Astrocyte of the cerebellum (primary cell): ENCODE results near the gene CFAP119.

Source experiments
- DNase-seq: peaks from one replicate; pipeline ENCODE4 v3.0.0-alpha.2; 2011; ENCODE audit warnings: low read depth
- H3K4me3 ChIP-seq: 2 replicates; pipeline ENCODE4 v1.5.1; 2011; ENCODE audit warnings: mild to moderate bottlenecking, low read depth, low read length, moderate library complexity
- in situ Hi-C: cut with HindIII; loops from 2 replicates; pipeline ENCODE4 v1.10.0; 2017; ENCODE audit warnings: low sequenced_read_pairs
- TF ChIP-seq, protein P1 (sequence below): IDR thresholded peaks from 2 replicates; pipeline ENCODE4 v1.5.1; 2012; ENCODE audit warnings: low read length, low read depth, moderate library complexity, mild to moderate bottlenecking; ENCODE audit errors: missing control alignments

The CFAP119 gene

DNA sequence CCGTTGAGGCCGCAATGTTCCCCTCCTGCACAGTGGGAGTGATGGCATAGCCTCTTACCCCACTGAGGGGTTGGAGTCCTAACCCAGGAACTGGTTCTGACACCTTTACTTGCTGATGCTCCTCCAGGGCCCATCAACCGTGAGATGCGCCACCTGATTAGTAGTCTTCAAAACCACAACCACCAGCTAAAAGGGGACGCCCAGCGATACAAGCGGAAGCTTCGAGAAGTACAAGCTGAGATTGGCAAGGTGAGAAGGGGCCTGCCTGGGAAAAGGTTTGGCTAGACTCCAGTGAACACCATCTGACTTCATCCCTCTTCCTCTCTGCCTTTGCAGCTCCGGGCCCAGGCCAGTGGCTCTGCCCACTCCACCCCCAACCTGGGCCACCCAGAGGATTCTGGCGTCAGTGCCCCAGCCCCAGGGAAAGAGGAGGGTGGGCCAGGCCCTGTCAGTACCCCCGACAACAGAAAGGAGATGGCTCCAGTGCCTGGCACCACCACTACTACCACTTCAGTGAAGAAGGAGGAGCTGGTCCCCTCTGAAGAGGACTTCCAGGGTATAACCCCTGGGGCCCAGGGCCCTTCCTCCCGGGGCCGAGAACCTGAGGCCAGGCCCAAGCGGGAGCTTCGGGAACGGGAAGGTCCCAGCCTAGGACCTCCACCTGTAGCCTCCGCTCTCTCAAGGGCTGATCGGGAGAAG lies 6.1 kb upstream of the CFAP119 start:
- in situ Hi-C loops = no loop called here
- TF ChIP-seq, protein P1, sequence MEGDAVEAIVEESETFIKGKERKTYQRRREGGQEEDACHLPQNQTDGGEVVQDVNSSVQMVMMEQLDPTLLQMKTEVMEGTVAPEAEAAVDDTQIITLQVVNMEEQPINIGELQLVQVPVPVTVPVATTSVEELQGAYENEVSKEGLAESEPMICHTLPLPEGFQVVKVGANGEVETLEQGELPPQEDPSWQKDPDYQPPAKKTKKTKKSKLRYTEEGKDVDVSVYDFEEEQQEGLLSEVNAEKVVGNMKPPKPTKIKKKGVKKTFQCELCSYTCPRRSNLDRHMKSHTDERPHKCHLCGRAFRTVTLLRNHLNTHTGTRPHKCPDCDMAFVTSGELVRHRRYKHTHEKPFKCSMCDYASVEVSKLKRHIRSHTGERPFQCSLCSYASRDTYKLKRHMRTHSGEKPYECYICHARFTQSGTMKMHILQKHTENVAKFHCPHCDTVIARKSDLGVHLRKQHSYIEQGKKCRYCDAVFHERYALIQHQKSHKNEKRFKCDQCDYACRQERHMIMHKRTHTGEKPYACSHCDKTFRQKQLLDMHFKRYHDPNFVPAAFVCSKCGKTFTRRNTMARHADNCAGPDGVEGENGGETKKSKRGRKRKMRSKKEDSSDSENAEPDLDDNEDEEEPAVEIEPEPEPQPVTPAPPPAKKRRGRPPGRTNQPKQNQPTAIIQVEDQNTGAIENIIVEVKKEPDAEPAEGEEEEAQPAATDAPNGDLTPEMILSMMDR = no peak
- H3K4me3 ChIP-seq = no peak overlapping the region
- DNase-seq = no peak

DNA sequence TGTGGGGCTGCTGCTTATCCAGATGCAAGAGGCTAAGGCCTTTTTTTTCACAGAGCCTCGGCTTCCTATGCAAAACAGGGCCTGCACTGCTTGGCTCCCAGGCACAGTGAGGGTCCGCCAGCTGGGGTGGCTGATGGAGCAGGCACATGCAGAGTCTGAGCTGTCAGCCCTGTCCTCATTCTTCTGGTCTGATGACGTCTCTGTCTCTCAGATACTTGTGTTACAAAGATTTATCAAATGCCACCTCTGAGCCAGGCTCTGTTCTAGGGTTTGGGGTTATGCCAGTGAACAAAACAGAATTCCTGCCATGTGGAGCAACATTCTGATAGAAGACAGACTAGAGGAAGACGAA lies 5.0 kb upstream of the CFAP119 start:
- TF ChIP-seq, protein P1 = no peak
- no peak for DNase-seq
- no peak overlapping the region for H3K4me3 ChIP-seq
- in situ Hi-C loops = no loop called here

DNA sequence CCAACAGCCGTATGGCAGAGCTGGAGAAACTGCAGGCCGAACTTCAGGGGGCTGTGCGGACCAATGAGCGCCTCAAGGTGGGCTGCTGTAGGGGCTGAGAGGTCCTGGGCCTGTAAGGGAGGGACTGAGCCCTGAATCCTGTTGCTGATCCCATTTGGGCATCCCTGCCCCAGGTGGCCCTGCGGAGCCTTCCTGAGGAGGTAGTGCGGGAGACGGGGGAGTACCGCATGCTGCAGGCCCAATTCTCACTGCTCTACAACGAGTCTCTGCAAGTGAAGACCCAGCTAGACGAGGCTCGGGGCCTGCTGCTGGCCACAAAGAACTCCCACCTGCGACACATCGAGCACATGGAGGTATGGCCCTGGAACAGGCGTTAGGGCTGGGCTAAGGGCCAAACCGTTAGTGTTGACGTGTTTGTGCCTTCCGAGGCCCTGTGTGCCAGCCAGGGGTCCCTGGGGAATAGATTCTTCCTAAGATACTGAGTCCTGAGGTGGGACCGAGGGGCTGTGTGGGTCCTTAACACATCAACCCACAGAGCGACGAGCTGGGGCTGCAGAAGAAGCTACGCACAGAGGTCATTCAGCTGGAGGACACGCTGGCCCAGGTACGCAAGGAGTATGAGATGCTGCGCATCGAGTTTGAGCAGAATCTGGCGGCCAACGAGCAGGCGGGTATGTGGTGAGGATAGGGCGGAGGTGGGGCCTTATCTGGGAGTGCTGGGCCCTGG lies 4.5 kb upstream of the CFAP119 start:
- TF ChIP-seq, protein P1 = no peak
- no peak overlapping the region for H3K4me3 ChIP-seq
- DNase-seq = no peak
- in situ Hi-C loops = no loop called here

GRCh38 chr16:30764816-30765465 lies 3.1 kb upstream of the CFAP119 start:
- H3K4me3 ChIP-seq = no peak overlapping the region
- in situ Hi-C loops = no loop called here
- TF ChIP-seq, protein P1 = no peak
- DNase-seq = no peak

GRCh38 chr16:30764086-30764485 lies 2.2 kb upstream of the CFAP119 start:
- TF ChIP-seq, protein P1 = no peak
- in situ Hi-C loops = no loop called here
- no peak for DNase-seq
- H3K4me3 ChIP-seq = no peak overlapping the region

GRCh38 chr16:30762991-30763725 lies 1.3 kb upstream of the CFAP119 start:
- in situ Hi-C loops = no loop called here
- peak overlapping the region; percentile 74 for H3K4me3 ChIP-seq
- DNase-seq = no peak
- TF ChIP-seq, protein P1 = no peak
